GM13977 (cell line): ENCODE results near the gene EXOC6B.

Experiments used
- DNase-seq: peaks from one replicate; pipeline ENCODE4 v3.0.0; 2012; ENCODE audit warnings: low spot score
- in situ Hi-C: fragments of 300-500 bp; cut with MboI; formaldehyde crosslinking; loops from one replicate; pipeline ENCODE4 v1.12.0; 2022; ENCODE audit warnings: low sequenced_read_pairs, low pct_unique_long_range_greater_than_20kb, mixed read lengths, inconsistent platforms; ENCODE audit not compliant: unreplicated experiment
- TF ChIP-seq, protein P1 (sequence below): IDR thresholded peaks from 2 replicates; pipeline ENCODE4 v1.5.1; 2012; ENCODE audit warnings: mild to moderate bottlenecking, control low read depth; ENCODE audit not compliant: insufficient read depth; ENCODE audit errors: extremely low read depth, missing control alignments

EXOC6B gene

GRCh38 chr2:72185206-72185605 lies 640.6 kb downstream of the EXOC6B start:
- TF ChIP-seq, protein P1, sequence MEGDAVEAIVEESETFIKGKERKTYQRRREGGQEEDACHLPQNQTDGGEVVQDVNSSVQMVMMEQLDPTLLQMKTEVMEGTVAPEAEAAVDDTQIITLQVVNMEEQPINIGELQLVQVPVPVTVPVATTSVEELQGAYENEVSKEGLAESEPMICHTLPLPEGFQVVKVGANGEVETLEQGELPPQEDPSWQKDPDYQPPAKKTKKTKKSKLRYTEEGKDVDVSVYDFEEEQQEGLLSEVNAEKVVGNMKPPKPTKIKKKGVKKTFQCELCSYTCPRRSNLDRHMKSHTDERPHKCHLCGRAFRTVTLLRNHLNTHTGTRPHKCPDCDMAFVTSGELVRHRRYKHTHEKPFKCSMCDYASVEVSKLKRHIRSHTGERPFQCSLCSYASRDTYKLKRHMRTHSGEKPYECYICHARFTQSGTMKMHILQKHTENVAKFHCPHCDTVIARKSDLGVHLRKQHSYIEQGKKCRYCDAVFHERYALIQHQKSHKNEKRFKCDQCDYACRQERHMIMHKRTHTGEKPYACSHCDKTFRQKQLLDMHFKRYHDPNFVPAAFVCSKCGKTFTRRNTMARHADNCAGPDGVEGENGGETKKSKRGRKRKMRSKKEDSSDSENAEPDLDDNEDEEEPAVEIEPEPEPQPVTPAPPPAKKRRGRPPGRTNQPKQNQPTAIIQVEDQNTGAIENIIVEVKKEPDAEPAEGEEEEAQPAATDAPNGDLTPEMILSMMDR: no peak
- in situ Hi-C loops: no loop called here
- no peak for DNase-seq

GRCh38 chr2:72183466-72183865 lies 642.4 kb downstream of the EXOC6B start:
- in situ Hi-C loops: no loop called here
- TF ChIP-seq, protein P1: no peak
- no peak for DNase-seq

DNA sequence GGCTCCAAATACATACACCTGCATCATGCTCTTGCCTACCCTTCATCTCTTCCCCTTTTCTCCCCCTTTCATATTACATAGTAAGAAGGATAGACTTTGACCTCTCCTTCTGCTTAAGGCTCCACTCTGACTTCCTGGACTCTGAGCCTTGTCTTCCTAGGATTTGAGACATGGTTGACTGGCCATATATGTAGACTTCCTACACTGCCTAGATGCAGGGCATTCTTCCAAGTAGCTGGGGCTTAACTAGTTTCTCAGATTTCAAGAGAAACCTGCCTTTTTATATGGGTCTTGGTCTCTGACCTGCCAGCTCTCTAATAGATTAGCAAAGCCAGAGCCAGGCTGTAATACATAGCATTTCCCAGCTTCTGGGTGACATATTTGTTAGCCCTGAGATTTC lies 642.8 kb downstream of the EXOC6B start:
- in situ Hi-C loops: no loop called here
- DNase-seq: no peak
- TF ChIP-seq, protein P1: no peak

DNA sequence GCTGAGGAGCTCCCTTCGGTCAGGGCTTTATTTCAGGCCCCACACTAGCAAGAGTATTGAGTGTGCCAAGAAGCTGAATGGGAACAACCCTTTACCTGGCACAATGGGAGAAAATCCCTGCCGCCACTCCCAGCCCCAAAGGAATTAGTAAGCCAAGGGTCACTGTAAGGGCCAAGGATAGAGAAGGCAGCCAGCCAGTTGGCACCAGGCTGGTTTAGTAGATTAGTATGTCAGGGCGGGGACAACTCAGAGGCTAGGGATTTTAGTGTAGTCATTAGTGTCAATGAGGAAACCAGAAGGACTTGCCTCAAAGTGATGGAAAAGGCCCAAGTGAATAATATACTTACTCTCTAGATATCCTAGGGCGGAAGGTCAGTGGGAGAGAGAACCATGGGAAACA lies 643.3 kb downstream of the EXOC6B start:
- in situ Hi-C loops: no loop called here
- TF ChIP-seq, protein P1: no peak

GRCh38 chr2:72181616-72182015 lies 644.2 kb downstream of the EXOC6B start:
- TF ChIP-seq, protein P1: no peak
- no peak for DNase-seq
- in situ Hi-C loops: no loop called here

More for the DNA sequence above, 643.3 kb downstream of the EXOC6B start:
- DNase-seq: no peak

DNA sequence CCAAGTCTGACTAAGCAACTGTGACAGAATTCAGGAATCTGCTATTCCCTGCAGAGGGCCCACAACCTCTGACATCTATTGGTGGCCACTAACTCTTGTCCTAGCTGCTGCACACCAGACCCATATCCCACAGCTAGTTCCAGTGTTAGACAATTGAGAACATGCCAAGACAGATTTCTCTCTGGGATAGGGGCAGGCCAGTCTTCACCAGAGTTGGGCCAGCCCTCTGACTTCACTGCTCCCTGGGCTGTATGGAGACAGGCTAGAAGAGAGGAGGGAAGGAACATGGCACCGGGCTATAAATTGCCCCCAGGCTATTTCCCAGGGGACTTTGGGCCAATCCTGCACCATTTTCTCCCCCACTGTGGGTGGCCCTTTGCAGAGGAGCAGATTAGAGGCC lies 645.5 kb downstream of the EXOC6B start:
- no peak for DNase-seq
- TF ChIP-seq, protein P1: no peak
- in situ Hi-C loops: no loop called here

DNA sequence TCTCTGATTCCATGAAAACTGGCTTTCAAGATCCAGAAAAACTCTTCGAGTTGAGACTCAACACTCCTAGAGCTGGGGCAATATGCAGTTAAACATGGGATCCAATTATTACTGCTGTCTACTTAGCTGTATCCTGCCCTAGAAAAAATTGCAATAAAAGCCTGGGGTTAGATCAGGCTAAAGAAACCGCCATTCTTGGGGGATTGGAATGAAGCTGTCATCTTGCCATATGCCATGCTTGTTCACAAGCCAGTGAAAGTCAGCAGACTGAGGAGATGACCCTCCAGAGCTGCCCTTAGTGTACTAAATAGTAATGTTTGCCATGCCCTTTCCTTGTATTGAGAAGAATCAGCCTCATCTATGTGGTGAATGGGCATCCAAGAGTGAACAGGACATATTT lies 647.3 kb downstream of the EXOC6B start:
- TF ChIP-seq, protein P1: no peak
- in situ Hi-C loops: no loop called here
- DNase-seq: no peak
